ENCODE data around the gene FOSL1. TPM values are rescaled to one million over a fixed set of nuclear protein-coding genes. Genes with fewer than 3 reads are reported as not detected.

Gene FOSL1
- total RNA-seq, 1 donor from 2014 or later = 11.6 TPM

GRCh38 chr11:65864706-65865471 lies 35.3 kb downstream of the FOSL1 start:
- no peak for DNase-seq (ENCODE audit: low read depth)

GRCh38 chr11:65863889-65864705 lies 36.1 kb downstream of the FOSL1 start:
- no peak for DNase-seq (ENCODE audit: low read depth)

- DNase-seq (ENCODE audit: low read depth) = no peak
Observed at GRCh38 chr11:65862941-65863888, 37.0 kb downstream of the FOSL1 start.

DNA sequence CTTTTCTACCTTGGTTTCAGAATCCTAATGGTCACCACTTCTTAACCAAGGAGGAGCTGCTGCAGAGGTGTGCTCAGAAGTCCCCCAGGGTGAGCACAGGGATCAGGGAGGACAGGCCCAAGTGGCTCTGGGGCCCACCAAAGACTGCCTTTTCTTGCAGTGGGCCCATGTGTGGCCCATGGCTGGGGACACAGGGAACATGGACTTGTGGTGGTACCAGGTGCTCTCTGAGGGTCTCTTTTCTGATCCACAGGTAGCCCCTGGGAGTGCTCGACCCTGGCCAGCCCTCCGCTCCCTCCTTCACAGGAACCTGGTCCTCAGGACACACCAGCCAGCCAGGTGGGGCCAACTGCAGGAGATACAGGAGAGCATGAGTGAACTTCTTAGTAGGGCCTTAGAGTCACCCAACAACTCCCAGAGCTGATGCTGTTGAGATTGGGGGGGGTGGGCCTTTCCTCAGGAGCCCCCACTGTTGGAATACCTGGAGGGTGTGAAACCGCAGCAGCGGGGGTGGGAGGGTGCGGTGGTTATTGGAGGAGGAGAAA lies 37.9 kb downstream of the FOSL1 start:
- DNase-seq (ENCODE audit: low read depth) = no peak

DNA sequence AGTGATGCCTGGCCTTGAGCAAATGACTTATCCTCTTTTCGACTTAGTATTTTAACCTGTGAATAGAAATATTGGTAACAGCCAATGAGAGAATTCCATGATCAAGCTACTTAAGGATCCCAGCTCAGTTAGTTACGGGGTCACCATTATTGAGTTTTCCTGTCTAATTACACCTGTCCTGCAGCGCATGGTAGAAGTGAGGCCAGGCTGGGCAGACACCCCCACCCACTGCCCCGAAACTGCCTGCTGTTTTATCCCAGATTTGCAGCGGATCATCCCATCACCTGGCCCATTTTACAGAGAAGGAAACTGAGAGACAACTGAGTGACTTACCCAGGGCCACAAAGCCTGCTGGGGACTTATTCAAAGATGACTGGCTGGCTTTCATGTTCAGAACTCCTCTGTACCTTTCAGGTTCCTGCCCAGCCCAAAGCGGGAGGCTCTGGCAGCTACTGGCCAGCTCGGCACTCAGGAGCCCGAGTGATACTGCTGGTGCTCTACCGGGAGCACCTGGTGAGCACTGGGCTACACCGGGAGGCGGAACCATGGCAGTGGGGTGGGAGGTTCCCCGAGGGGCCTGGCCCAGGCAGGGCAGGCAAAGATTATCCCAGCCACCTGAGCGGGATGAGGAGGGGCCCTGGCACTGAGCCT lies 38.5 kb downstream of the FOSL1 start:
- DNase-seq (ENCODE audit: low read depth) = no peak

DNA sequence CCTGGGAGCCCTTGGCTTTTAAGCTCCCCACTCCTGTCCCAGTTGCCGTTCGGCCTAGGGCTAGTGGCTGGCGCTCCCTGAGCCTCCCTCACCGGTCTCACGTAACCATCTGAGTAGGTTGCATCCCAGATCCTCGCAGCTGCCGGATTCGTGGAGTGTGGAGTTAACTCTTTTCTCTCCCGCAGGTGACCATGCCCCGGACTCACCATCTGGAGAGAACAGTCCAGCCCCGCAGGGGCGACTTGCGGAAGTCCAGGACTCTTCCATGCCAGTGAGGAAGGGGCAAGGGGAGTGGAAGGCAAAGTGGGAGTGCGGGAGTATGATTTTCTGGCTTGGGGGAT lies 39.1 kb downstream of the FOSL1 start:
- peak; percentile 22 for DNase-seq (ENCODE audit: low read depth)

DNA sequence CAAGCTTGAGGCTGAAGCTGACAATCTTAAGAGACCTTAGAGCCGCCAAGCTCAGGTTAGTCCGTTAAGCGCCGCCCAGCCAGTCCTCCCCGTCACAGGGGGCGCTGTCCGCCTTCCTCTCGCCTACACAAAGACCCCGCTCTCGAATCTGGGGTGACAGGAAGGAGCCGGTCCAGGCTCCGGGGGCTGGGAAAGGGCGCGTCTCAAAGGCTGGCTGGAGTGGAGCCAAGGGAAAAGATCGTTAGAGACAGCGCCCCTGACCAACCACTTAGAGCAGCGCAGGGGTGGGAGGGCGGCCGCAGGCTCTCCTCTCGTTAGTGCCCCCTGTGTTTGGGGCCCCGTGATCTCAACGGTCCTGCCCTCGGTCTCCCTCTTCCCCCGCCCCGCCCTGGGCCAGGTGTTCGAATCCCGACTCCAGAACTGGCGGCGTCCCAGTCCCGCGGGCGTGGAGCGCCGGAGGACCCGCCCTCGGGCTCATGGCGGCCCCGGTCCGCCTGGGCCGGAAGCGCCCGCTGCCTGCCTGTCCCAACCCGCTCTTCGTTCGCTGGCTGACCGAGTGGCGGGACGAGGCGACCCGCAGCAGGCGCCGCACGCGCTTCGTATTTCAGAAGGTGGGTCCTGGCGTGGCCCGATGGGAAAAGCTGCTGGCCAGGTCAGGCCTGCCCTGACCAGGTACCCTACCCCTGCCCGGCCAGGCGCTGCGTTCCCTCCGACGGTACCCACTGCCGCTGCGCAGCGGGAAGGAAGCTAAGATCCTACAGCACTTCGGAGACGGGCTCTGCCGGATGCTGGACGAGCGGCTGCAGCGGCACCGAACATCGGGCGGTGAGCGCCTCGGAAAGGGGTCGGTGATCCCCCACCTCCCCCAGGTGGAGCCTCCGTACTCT lies 39.7 kb downstream of the FOSL1 start, which contains the start of gene MUS81:
TSS of gene MUS81 (plus strand) at position 156 of the 887 bp plus-strand sequence. CDS start at position 477, 321 bp downstream.
- peak; percentile 99 for DNase-seq (ENCODE audit: low read depth)

- DNase-seq (ENCODE audit: low read depth) = no peak
Observed at GRCh38 chr11:65859812-65860277, 40.3 kb downstream of the FOSL1 start.

DNA sequence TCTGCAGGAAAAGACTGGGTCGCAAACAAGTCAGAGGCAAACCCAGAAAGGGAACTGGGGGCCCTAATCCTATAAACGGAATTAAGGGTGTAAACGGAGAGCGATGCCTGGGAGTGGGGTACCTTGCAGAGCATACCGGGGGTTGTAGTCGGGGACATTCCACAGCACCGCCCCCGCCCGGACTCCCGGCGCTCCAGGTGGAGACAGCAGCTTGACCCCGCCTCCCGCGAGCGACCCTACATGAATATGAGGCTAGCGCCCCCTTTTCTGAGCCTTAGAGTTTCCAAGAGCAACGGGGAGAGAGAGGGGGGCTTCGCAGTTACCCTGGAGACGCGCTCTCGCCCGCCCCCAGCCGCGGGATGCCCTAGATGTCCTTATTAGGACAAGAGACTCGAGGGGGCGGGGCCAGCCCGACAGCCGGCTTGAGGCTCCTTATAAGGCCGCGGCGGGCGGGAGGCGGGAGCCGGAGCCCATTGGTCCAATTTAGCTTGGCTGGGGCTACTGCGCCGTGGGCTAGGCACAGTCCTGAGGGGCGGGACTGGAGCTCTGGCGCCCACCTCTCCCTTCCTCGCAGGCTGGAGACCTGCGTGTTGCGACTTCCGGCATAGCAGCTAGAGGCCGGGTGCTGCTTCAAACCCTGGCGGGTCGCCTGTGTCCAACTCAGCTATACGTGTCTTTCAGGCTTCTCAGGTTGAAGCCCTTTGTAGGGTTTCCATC lies 40.9 kb downstream of the FOSL1 start:
- DNase-seq (ENCODE audit: low read depth) = peak; percentile 99

- DNase-seq (ENCODE audit: low read depth) = no peak
Observed at GRCh38 chr11:65858681-65859087, 41.5 kb downstream of the FOSL1 start.

DNA sequence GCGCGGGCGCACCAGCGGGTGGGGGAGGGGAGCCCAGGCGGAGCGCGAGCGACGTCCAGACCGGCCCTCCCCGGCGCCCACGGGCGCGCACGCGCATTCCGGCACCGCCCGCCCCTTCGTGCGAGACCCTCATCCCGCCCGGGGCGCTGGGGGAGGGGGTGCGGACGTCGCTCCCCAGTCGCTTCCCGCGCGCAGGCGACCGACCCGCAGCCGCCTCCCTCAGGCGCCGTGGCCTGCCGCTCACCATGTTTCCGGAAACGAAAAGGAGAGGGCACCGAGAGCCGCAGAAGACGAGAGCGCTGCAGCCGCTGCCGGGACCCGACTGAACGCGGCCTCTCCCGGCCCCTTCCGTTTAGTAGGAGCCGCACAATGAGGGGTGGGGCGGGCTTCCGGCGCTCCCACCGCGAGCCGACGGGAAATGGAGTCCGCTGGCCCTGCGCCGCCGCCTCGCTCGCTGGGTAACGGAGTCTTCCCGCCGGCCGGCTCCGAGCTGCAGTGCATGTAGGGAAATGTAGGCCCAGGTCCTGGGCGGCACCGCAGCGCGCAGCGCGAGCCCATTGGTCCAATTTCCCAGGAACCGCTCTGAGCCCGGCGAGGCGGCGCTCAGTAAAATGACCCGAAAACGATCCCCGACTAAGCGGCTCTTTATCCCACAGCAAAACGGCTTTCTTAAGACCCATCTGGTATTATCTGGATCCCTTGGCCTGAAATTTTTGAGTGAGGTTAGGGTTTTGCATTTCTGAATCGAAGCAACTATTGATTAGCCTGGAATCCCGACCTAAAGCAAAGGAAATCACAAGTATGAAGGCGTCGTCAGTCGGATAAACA lies 42.1 kb downstream of the FOSL1 start, which contains the start of gene CFL1:
TSS of gene CFL1 (minus strand) at position 328 of the 828 bp plus-strand sequence. CDS start at position 247, 81 bp downstream.
- DNase-seq (ENCODE audit: low read depth) = peak; percentile 98

- DNase-seq (ENCODE audit: low read depth) = peak; percentile 44
Observed at GRCh38 chr11:65857500-65857852, 42.7 kb downstream of the FOSL1 start.

DNA sequence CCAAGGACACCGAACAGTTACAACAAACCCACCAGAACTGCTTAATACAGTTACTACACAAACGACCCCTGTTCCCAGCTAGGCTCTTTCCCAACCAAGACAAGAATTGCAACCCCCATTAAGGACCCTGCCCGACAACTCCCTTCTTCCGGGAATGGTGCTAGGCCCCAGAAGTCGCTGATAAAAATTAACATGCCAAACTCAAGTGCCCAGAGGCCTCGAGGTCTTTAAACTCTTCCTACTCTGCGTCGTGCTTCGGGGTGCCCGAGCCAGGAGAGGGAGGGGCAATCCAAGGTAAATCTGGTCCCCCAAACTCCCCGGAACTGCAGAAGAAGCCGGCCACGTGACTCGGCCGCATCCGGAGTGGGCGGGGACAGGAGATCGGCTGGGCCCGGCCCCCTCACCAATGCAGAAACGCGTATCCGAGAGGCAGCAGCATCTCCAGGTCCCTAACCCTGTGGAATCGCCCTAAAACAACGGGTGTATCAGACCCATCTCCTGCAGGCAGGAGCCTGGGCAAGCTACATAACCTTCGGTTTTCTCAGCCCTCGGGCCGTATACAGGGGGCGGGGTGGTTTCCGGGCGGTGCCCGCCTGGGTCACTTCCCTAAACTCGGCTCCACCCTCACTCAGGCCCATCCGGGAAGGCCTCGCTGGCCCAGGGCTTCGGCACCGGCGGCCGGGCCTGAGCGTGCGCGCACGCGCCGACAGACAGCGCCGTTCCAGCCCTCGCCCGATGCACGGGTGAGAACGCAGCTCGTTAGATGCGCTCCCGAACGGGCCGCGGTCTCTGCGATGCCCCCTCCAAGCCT lies 43.3 kb downstream of the FOSL1 start:
- peak; percentile 73 for DNase-seq (ENCODE audit: low read depth)

DNA sequence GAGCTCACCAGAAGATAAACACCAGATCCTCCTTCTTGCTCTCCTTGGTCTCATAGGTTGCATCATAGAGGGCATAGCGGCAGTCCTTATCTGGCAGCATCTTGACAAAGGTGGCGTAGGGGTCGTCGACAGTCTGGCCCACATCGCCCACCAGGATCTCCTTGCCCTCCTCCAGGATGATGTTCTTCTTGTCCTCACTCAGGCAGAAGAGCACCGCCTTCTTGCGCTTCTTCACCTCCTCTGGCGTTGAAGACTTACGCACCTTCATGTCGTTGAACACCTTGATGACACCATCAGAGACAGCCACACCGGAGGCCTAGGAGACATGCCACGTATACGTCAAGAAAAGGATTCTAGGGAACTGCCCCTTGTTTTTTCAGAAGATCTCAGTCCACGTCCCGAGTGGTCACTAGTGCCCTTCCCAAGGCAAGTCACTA lies 44.2 kb downstream of the FOSL1 start:
- DNase-seq (ENCODE audit: low read depth) = no peak

DNA sequence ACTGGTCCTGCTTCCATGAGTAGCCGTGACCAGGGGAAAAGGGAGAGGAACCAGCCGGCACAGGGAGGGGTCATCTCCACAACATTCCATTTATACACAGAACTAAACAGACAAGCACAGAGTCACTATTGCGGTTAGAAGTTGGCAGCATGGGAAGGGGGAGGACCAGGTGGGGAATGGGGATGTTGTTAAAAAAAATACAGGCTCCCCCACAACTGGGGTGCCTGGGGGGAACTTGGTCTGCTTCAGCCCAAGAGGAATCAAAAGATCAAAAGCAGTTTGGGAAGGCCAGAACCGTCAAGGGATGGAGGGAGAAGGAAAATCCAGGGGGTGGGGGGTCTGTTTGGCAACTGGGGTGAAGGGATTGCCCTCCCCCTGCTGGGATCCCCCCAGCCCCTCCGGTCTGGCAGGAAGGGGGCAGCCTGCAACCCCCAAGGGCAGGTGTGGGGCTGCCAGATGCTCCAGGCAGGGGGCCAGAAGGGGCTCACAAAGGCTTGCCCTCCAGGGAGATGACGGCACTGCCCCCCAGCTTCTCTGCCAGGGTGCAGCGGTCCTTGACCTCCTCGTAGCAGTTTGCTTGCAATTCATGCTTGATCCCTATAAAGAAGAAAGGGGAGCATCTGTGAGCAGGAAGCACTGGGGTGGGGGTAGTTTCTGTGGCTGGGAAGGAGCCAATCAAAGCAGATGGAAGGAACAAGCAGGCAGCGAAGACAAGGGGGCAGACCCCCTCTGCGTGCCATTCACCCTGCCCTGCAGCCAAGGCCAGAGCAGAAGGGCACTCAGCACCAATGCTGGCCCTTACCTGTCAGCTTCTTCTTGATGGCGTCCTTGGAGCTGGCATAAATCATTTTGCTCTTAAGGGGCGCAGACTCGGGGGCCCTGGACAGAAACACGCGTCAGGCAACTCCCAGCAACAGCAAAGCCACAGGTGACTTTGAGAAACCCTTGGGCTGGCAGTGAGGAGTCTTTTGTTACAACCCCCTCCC lies 45.0 kb downstream of the FOSL1 start:
- no peak for DNase-seq (ENCODE audit: low read depth)
